GM12878 (cell line): ENCODE results near the gene GTF2B. TPM values are rescaled to one million over a fixed set of nuclear protein-coding genes. Genes with fewer than 3 reads are reported as not detected.

Experiments
- ATAC-seq: fragments of 200-7000 bp; cut with Tn5 transposase; 3 replicates; pipeline ENCODE4 v1.9.1; 2020; ENCODE audit warnings: mild to moderate bottlenecking, moderate library complexity
- BruUV-seq: library from RNA; stranded (reverse); fragments of 400-500 nt; replicated peaks from 2 replicates; lab custom pipeline; 2021; lab: Mats Ljungman, UMichigan
- CTCF ChIA-PET: fragments of 300-600 bp; sonication (Branson Sonifier 250); formaldehyde crosslinking; extraction: SDS; loops from one replicate; lab custom pipeline; 2021; ENCODE audit warnings: inconsistent platforms; lab: Yijun Ruan, JAX
- POLR2A ChIA-PET: fragments of 350-600 bp; formaldehyde crosslinking; extraction: SDS; loops from one replicate; lab custom pipeline; 2021; ENCODE audit warnings: inconsistent platforms; lab: Charles Lee
- RAD21 ChIA-PET: fragments of 300-600 bp; sonication (Branson Sonifier 250); formaldehyde crosslinking; loops from one replicate; lab custom pipeline; 2023; ENCODE audit warnings: antibody characterized with exemption; ENCODE audit not compliant: unreplicated experiment; lab: Charles Lee
- SMC1A ChIA-PET: fragments of 300-600 bp; sonication (Branson Sonifier 250); formaldehyde crosslinking; loops from one replicate; lab custom pipeline; 2023; ENCODE audit not compliant: unreplicated experiment, uncharacterized antibody; lab: Charles Lee
- DNase-seq: peaks from one replicate; pipeline ENCODE4 v3.0.0-alpha.2; 2011; ENCODE audit warnings: low read depth, low spot score
- FAIRE-seq: peaks from 3 replicates; lab custom pipeline; 2011; peaks lifted over from hg19 to GRCh38; lab: Jason Lieb, UNC
- H2AFZ ChIP-seq: 2 replicates; pipeline ENCODE4 v1.6.0; 2011; ENCODE audit warnings: low read depth, low read length, control low read depth; ENCODE audit not compliant: control insufficient read depth
- H3K27ac ChIP-seq: 2 replicates; pipeline ENCODE4 v1.5.1; 2011; ENCODE audit warnings: control low read depth; ENCODE audit not compliant: control insufficient read depth, insufficient read depth
- H3K27me3 ChIP-seq, 2 experiments: replicated peaks in 1 of 2; 2 replicates each; pipeline versions ENCODE4 v1.6.0 to v1.6.1; 2011; ENCODE audit warnings: low read length in 1 of 2; ENCODE audit not compliant: control insufficient read depth in 2 of 2, insufficient read depth in 2 of 2
- H3K36me3 ChIP-seq, 2 experiments: 2 replicates each; pipeline ENCODE4 v1.5.1; 2011; ENCODE audit warnings: low read length in 1 of 2; ENCODE audit not compliant: control insufficient read depth in 2 of 2, insufficient read depth in 2 of 2
- H3K4me1 ChIP-seq: 2 replicates; pipeline ENCODE4 v1.6.1; 2011; ENCODE audit warnings: mild to moderate bottlenecking, low read length, moderate library complexity, mixed read lengths; ENCODE audit not compliant: control insufficient read depth, insufficient read depth
- H3K4me2 ChIP-seq: 2 replicates; pipeline ENCODE4 v1.6.0; 2011; ENCODE audit warnings: control low read depth; ENCODE audit not compliant: control insufficient read depth, insufficient read depth
- H3K4me3 ChIP-seq: fragments of 200-600 bp; sonication (generic); 2 replicates; pipeline ENCODE4 v1.5.1; 2016
- H3K79me2 ChIP-seq: 2 replicates; pipeline ENCODE4 v1.6.0; 2011; ENCODE audit warnings: low read length; ENCODE audit not compliant: control insufficient read depth, insufficient read depth
- H3K9ac ChIP-seq: 2 replicates; pipeline ENCODE4 v1.8.0; 2011; ENCODE audit warnings: low read length, control low read depth, mixed read lengths; ENCODE audit not compliant: control insufficient read depth, insufficient read depth
- H3K9me3 ChIP-seq: replicated peaks from 3 replicates; pipeline ENCODE4 v1.5.1; 2011; ENCODE audit warnings: mild to moderate bottlenecking, low read length; ENCODE audit not compliant: control insufficient read depth, insufficient read depth
- H4K20me1 ChIP-seq: 2 replicates; pipeline ENCODE4 v1.6.0; 2011; ENCODE audit not compliant: control insufficient read depth, insufficient read depth
- CHD1 ChIP-seq: IDR thresholded peaks from 2 replicates; pipeline ENCODE4 v1.6.1; 2012; ENCODE audit warnings: low read depth, low read length, improper control_type of control experiment
- CHD2 ChIP-seq: IDR thresholded peaks from 2 replicates; pipeline ENCODE4 v1.6.1; 2011; ENCODE audit warnings: low read depth, low read length, improper control_type of control experiment, borderline replicate concordance
- ESRRA ChIP-seq: IDR thresholded peaks from 2 replicates; pipeline ENCODE4 v1.6.1; 2012; ENCODE audit warnings: mild to moderate bottlenecking, low read length, improper control_type of control experiment
- FOS ChIP-seq: IDR thresholded peaks from 3 replicates; pipeline ENCODE4 v1.6.1; 2011; ENCODE audit warnings: borderline replicate concordance; ENCODE audit not compliant: insufficient read length; ENCODE audit errors: extremely low read depth
- HDAC6 ChIP-seq: fragments of 200-600 bp; sonication (generic); IDR thresholded peaks from one replicate; pipeline ENCODE4 v1.8.0; 2017; ENCODE audit warnings: antibody characterized with exemption; ENCODE audit not compliant: unreplicated experiment
- IKZF2 ChIP-seq, 2 experiments: fragments of 450-650 bp; IDR thresholded peaks; 2 replicates each; pipeline ENCODE4 v1.6.1; 2017; ENCODE audit warnings: mild to moderate bottlenecking in 2 of 2, moderate library complexity in 2 of 2
- MTA3 ChIP-seq: IDR thresholded peaks from 2 replicates; pipeline ENCODE4 v1.6.1; 2012; ENCODE audit warnings: low read length, inconsistent platforms, borderline replicate concordance
- MXI1 ChIP-seq: fragments of 150-350 bp; IDR thresholded peaks from 2 replicates; pipeline ENCODE4 v1.6.1; 2011; ENCODE audit warnings: low read depth, mild to moderate bottlenecking, inconsistent platforms, low read length, improper control_type of control experiment
- PAX5 ChIP-seq: IDR thresholded peaks from 2 replicates; pipeline ENCODE4 v1.6.1; 2011; ENCODE audit warnings: low read depth, low read length, borderline replicate concordance
- POLR2AphosphoS2 ChIP-seq: IDR thresholded peaks from 2 replicates; pipeline ENCODE4 v1.6.1; 2011; ENCODE audit warnings: low read depth, mild to moderate bottlenecking, low read length, improper control_type of control experiment, moderate library complexity
- REST ChIP-seq: IDR thresholded peaks from 2 replicates; pipeline ENCODE4 v1.6.1; 2012; ENCODE audit warnings: mild to moderate bottlenecking, low read depth, low read length
- SUZ12 ChIP-seq: fragments of 200-600 bp; sonication (generic); IDR thresholded peaks from one replicate; pipeline ENCODE4 v1.6.1; 2018; ENCODE audit warnings: antibody characterized with exemption, mild to moderate bottlenecking; ENCODE audit not compliant: unreplicated experiment
- WRNIP1 ChIP-seq: IDR thresholded peaks from 2 replicates; pipeline ENCODE4 v1.6.1; 2011; ENCODE audit warnings: low read depth, low read length, improper control_type of control experiment, borderline replicate concordance
- YBX1 ChIP-seq: fragments of 450-650 bp; IDR thresholded peaks from 2 replicates; pipeline ENCODE4 v1.6.1; 2016; ENCODE audit warnings: antibody characterized with exemption
- ZBTB33 ChIP-seq: fragments of 450-650 bp; IDR thresholded peaks from 2 replicates; pipeline ENCODE4 v1.6.1; 2017; ENCODE audit warnings: mild to moderate bottlenecking
- ZNF384 ChIP-seq: IDR thresholded peaks from 2 replicates; pipeline ENCODE4 v1.6.1; 2012; ENCODE audit warnings: low read depth, mild to moderate bottlenecking, low read length, improper control_type of control experiment, borderline replicate concordance
- whole genome bisulfite sequencing: methylation state at CpG from one replicate; pipeline ENCODE4 v1.1.6; 2016; ENCODE audit warnings: low lambda C conversion rate; ENCODE audit not compliant: insufficient replicate concordance, insufficient coverage; ENCODE audit errors: missing lambda C conversion rate; 5-methylcytosine and 5-hydroxymethylcytosine counted together
- in situ Hi-C: fragments of 300-500 bp; cut with MboI; formaldehyde crosslinking; loops from 9 replicates; pipeline ENCODE4 v1.14.3; 2018; ENCODE audit warnings: mixed read lengths
- intact Hi-C: fragments of 100-400 bp; cut with micrococcal nuclease; formaldehyde crosslinking; loops from one replicate; pipeline ENCODE4 v1.14.2; 2022; ENCODE audit not compliant: unreplicated experiment
- polyA plus RNA-seq, 11 experiments: library from polyadenylated mRNA; depleted of rRNA in 4 of 11; unstranded in 6 of 11; stranded (reverse) in 5 of 11; fragments of >200 nt; fragmentation: Nextera tagmentation in 4 of 11; fragmentation: Illumina TruSeq in 1 of 11; extraction: Ambion mirVana in 4 of 11; extraction: Trizol in 1 of 11; gene quantifications; 1 replicate in 1 of 11; 2 replicates in 10 of 11; pipeline versions ENCODE4 v1.2.1 to v1.2.3, GENCODE V29; 2011 to 2016; ENCODE audit warnings: inconsistent platforms in 2 of 11, missing spikeins in 2 of 11, low read depth in 1 of 11
- total RNA-seq, 4 experiments: library from RNA; depleted of rRNA in 3 of 4; stranded (reverse); fragments of >200 nt in 3 of 4; fragmentation: Illumina TruSeq in 1 of 4; extraction: Trizol in 1 of 4; gene quantifications; 2 replicates each; pipeline versions ENCODE4 v1.2.1 to v1.2.3, GENCODE V29; 2013 to 2021
- TF ChIP-seq, protein P1 (sequence below): IDR thresholded peaks from 2 replicates; pipeline ENCODE4 v1.6.1; 2011; ENCODE audit warnings: mild to moderate bottlenecking, low read depth, low read length, moderate library complexity; ENCODE audit not compliant: insufficient replicate concordance
- TF ChIP-seq, protein P2 (sequence below): IDR thresholded peaks from 2 replicates; pipeline ENCODE4 v1.6.1; 2011; ENCODE audit warnings: borderline replicate concordance, low read depth, mild to moderate bottlenecking, moderate library complexity, mixed read lengths, low read length; ENCODE audit not compliant: insufficient read depth; ENCODE audit errors: extremely low read length

The GTF2B gene
- total and polyA plus RNA-seq, 10 of the 15 experiments (the other 5 are each of a cell fraction or from before 2014, with no cell fraction given) = 27.9 to 79.7 (median 59.5) TPM

DNA sequence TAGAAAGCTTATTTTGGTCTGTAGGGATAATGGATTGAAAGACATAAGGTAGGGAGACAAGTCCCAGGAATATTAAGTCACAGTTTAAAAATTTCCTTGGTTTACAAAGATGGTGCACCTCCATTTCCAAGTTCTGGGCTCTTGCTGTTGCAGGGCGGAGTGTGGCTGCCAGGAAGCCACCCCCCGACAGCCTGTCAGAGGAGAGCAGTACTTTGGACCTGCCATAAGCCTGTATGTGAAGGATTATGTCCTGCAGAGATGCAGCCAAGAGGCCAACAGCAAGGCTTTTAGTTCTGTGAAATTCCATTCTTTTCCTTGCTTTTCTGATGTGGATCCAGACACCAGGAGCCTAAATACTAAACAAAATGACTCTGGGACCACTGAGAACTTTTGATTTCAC is 31.9 kb upstream of the GTF2B start:
- ChIA-PET POLR2A (no interaction called here), SMC1A (no interaction called here), CTCF (interaction anchor here (0.6 to 1.2 kb wide), 3 partner anchors 9 to 434 kb away, joined by 3 to 4 read pairs (median 4); no protein-coding TSS in a partner anchor), RAD21 (no interaction called here)
- ATAC-seq (no peak), DNase-seq (no peak), FAIRE-seq (no peak)
- Histone ChIP-seq H4K20me1 (no peaks in the 10 kb centered on the region), H3K27me3 (no peaks in the 10 kb centered on the region), H2AFZ (no peak overlapping the region), H3K9ac (no peak overlapping the region), H3K36me3 (peaks cover 6 to 8% of the 10 kb centered on the region in 2 experiments), H3K27ac (no peak overlapping the region), H3K4me1 (no peaks in the 10 kb centered on the region), H3K4me3 (no peak overlapping the region), H3K9me3 (peaks cover 11% of the 10 kb centered on the region; the same call in 2 of the 3 replicates), H3K79me2 (no peaks in the 10 kb centered on the region), H3K4me2 (no peak overlapping the region)
- intact Hi-C loops (no loop called here), in situ Hi-C loops (no loop called here)
- BruUV-seq = no TSS peak
- WGBS = 100% methylated on average over 2 of the region's 2 CpGs
- TF ChIP-seq ZBTB33 (no peak), PAX5 (no peak), POLR2AphosphoS2 (no peak), HDAC6 (no peak), IKZF2 (IDR thresholded peaks at IDR 0.05) (no peak), WRNIP1 (no peak), SUZ12 (no peak), CHD2 (no peak), MTA3 (no peak), ESRRA (no peak), REST (no peak), CHD1 (no peak), YBX1 (no peak), FOS (no peak), MXI1 (no peak), ZNF384 (no peak)
- TF ChIP-seq, protein P1, sequence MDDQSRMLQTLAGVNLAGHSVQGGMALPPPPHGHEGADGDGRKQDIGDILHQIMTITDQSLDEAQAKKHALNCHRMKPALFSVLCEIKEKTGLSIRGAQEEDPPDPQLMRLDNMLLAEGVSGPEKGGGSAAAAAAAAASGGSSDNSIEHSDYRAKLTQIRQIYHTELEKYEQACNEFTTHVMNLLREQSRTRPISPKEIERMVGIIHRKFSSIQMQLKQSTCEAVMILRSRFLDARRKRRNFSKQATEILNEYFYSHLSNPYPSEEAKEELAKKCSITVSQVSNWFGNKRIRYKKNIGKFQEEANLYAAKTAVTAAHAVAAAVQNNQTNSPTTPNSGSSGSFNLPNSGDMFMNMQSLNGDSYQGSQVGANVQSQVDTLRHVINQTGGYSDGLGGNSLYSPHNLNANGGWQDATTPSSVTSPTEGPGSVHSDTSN = no peak
- TF ChIP-seq, protein P2, sequence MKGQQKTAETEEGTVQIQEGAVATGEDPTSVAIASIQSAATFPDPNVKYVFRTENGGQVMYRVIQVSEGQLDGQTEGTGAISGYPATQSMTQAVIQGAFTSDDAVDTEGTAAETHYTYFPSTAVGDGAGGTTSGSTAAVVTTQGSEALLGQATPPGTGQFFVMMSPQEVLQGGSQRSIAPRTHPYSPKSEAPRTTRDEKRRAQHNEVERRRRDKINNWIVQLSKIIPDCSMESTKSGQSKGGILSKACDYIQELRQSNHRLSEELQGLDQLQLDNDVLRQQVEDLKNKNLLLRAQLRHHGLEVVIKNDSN = no peak
